ENCODE results near the gene NUDT14. TPM values are rescaled to one million over a fixed set of nuclear protein-coding genes. Genes with fewer than 3 reads are reported as not detected.

The NUDT14 gene
- total RNA-seq, 4 donors from 2014 or later: 14.6 to 22.2 (median 19.8) TPM

DNA sequence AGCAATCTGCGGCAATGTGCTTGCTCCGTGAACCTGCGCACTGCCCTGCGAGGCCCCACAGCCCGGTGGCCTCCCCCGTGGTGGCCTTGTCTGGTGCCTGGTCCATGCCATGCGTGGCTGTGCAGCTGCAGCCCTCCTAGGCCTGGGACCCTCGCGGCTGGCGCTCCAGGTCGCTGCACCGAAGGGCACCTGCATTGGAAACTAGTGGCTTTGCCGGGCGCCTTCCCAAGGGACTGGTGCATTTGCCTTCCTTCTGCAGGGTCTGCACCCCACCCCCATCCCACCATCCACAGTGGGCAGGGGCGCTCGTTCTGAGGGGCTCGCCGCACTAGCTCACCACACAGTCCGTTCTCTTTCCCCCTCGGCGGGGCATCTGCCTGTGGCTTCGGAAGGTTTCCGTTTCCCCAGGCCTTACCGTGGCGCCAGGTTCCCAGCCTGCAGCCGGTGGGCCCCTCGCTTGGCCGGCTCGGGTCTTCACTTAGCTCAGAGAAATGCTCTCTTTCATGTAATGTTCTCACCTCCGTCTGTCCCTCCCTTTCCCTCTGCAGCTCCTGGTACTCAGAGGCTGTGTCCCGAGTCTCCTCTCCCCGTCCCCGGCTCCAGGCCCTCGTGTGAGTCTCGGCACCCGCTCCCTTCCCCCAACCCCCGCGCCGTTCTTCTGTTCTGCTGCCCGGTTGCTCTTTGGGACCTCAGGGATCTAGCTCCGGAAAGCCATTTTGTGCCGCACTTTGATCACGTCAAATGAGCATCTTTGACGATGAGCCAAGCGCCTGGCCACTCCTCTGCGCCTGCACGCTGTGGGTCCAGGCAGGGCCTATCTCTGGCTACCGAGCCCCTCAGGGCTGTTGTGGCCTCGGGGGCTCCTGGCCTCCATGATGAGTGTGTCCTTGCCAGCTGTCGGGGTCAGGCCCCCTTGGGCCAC lies 44.5 kb downstream of the NUDT14 start:
- peak; percentile 56 to 77 for DNase-seq (ENCODE audit: low spot score in 2 of 2)
- no peaks in the 10 kb centered on the region for H3K27me3 ChIP-seq
- no peaks in the 10 kb centered on the region for H3K4me1 ChIP-seq
- TF ChIP-seq POLR2A (IDR thresholded peaks at IDR 0.05) (no peak), EP300 (IDR thresholded peaks at IDR 0.05) (no peak), POLR2AphosphoS5 (IDR thresholded peaks at IDR 0.05) (no peak)
- TF ChIP-seq, protein P1, sequence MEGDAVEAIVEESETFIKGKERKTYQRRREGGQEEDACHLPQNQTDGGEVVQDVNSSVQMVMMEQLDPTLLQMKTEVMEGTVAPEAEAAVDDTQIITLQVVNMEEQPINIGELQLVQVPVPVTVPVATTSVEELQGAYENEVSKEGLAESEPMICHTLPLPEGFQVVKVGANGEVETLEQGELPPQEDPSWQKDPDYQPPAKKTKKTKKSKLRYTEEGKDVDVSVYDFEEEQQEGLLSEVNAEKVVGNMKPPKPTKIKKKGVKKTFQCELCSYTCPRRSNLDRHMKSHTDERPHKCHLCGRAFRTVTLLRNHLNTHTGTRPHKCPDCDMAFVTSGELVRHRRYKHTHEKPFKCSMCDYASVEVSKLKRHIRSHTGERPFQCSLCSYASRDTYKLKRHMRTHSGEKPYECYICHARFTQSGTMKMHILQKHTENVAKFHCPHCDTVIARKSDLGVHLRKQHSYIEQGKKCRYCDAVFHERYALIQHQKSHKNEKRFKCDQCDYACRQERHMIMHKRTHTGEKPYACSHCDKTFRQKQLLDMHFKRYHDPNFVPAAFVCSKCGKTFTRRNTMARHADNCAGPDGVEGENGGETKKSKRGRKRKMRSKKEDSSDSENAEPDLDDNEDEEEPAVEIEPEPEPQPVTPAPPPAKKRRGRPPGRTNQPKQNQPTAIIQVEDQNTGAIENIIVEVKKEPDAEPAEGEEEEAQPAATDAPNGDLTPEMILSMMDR (IDR thresholded peaks at IDR 0.05): no peak
- no peaks in the 10 kb centered on the region for H3K36me3 ChIP-seq
- no peak overlapping the region for H3K4me3 ChIP-seq
- WGBS: 80% methylated on average over 44 of the region's 50 CpGs
- H3K9me3 ChIP-seq: peaks cover 4% of the 10 kb centered on the region
- H3K27ac ChIP-seq: no peak overlapping the region

DNA sequence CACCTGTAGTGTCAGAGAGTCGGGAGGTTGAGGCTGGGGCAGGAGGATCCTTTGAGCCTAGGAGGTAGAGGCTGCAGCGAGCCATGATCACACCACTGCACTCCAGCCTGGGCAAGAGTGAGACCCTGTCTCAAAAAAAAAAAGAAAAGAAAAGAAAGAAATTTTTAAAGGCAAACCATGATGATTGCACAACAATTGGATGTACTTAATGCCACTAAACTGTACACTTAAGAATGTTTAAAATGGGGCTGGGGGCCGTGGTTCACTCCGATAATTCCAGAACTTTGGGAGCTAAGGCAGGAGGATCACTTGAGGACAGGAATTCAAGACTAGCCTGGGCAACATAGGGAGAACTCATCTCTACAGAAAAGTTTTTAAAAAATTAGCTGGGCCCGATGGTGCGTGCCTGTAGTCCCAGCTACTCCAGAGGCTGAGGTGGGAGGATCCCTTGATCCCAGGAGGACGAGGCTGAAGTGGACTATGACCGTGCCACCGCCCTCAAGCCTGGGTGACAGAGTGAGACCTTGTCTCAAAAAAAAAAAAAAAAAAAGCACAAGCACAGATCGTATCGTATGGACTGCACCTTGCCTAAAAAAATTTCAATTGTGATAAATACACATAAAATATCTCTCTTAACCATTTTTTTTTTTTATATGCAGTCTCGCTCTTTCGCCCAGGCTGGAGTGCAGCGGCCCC lies 45.3 kb downstream of the NUDT14 start:
- Histone ChIP-seq H3K4me3 (no peak overlapping the region), H3K27me3 (no peaks in the 10 kb centered on the region), H3K9me3 (peaks cover 8% of the 10 kb centered on the region), H3K27ac (no peak overlapping the region), H3K36me3 (no peaks in the 10 kb centered on the region), H3K4me1 (no peaks in the 10 kb centered on the region)
- 89% methylated on average over 14 of the region's 14 CpGs for WGBS
- no peak for TF ChIP-seq EP300 (IDR thresholded peaks at IDR 0.05)
- TF ChIP-seq, protein P1 (IDR thresholded peaks at IDR 0.05): no peak
- no peak for TF ChIP-seq POLR2A (IDR thresholded peaks at IDR 0.05)
- no peak for TF ChIP-seq POLR2AphosphoS5 (IDR thresholded peaks at IDR 0.05)
- peak; percentile 19 to 40 for DNase-seq (ENCODE audit: low spot score in 2 of 2)

DNA sequence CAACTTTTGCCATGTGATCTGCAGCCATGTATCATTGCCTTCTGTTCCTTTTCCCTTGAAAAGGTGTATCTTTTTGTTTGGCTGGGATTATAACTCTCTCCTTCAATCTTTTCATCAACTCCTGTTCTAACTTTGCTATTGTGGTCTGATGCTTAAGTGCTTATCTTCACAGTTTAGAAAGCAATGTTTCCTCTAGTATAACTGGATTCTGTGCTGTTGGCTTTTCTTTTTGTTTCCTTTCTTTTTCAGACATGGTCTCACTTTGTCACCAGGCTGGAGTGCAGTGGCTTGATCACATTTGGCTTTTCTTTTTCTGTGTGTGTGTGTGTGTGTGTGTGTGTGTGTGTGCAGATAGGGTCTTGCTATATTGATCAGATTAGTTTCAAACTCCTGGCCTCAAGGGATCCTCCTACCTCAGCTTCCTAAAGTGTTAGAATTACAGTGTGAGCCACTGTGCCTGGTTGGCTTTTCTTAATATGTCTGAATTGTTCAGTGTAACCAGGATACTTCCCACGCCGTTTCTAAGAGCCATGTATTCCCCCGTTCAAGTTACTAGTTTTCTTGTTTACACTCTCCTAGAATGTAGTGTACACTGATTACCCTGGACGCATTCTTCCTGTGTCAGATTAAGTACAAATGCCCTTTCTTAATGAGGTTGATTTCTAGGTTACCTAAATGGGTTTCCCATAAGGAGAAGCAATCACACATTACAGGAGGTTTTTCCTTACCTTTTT lies 48.0 kb downstream of the NUDT14 start:
- Histone ChIP-seq H3K4me3 (no peak overlapping the region), H3K27me3 (no peaks in the 10 kb centered on the region), H3K4me1 (no peaks in the 10 kb centered on the region), H3K36me3 (no peaks in the 10 kb centered on the region), H3K9me3 (peaks cover 8% of the 10 kb centered on the region), H3K27ac (no peak overlapping the region)
- no peak for DNase-seq (ENCODE audit: low spot score in 2 of 2)
- TF ChIP-seq POLR2A (IDR thresholded peaks at IDR 0.05): no peak
- TF ChIP-seq POLR2AphosphoS5 (IDR thresholded peaks at IDR 0.05): no peak
- TF ChIP-seq EP300 (IDR thresholded peaks at IDR 0.05): no peak
- TF ChIP-seq, protein P1 (IDR thresholded peaks at IDR 0.05): no peak
- 74% methylated on average over 4 of the region's 4 CpGs for WGBS

DNA sequence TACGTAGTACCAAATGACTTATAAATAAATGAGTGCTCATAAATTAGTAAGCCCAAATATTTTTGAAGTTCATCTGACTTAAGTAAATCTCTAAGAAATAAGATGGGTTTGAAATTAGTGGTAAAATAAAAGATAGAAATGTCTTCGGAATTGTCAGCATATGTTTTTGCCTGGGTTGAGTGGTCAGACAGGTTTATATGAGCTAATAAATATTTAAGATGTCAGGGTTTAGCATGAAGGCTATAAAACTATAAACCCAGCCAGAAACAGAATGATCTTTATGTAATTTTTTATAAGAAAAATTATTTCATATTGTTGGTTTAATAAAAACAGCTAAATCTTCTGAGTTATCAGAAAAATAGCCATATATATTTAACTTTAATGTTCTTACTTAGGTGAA lies 49.9 kb downstream of the NUDT14 start:
- peaks cover 7% of the 10 kb centered on the region for H3K27me3 ChIP-seq
- DNase-seq (ENCODE audit: low spot score in 2 of 2): no peak
- TF ChIP-seq, protein P1 (IDR thresholded peaks at IDR 0.05): no peak
- TF ChIP-seq POLR2AphosphoS5 (IDR thresholded peaks at IDR 0.05): no peak
- TF ChIP-seq POLR2A (IDR thresholded peaks at IDR 0.05): no peak
- H3K27ac ChIP-seq: no peak overlapping the region
- H3K9me3 ChIP-seq: peaks cover 8% of the 10 kb centered on the region
- WGBS: 79% methylated on average over 2 of the region's 2 CpGs
- H3K4me1 ChIP-seq: no peaks in the 10 kb centered on the region
- H3K36me3 ChIP-seq: no peaks in the 10 kb centered on the region
- H3K4me3 ChIP-seq: no peak overlapping the region
